Measurements from ENCODE around the gene SYDE1.
A peak's percentile ranks its signal among the peaks of the same experiment; 100 is the strongest.

SYDE1 gene

DNA sequence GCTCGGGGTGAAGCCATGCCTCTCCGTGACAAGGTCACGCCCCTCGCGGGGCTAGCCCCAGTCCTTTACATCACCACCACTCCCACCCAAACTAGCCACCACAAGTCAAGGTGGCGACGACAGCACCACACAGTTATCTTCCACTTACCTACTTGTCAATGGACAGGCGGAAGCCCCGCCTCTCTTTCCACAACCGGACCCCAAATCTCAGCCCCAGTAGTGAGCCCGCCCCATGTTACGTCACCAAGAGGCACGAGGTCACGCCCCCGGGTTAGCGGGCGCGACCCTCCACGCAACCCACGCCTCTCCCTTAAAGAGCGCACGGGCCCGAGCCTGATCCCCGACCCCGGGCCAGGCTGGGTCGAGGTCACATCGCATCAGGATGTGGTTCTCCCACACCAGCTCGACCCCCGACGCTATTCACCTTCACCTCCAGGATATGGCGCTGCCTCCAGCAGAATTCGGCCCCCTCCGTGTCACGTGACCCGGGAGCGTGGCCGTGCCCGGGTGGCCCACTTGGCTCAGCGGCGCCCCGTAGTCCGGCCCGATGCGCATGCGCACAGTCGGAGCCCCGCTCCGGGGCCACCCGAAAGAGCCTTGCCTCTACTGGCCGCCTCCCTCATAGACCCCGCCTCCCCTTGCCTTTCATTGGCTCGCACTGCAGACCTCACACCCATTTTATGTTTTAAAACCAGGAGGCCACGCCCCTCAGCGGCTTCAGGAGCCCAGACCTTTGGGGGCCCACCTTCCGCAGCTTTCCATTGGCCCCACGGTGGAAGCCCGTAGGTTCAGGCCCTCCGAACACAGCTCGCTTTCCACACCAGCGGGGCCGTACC is 18.2 kb downstream of the SYDE1 start:
- DNase-seq (ENCODE audit: low spot score), result peak; percentile 98

DNA sequence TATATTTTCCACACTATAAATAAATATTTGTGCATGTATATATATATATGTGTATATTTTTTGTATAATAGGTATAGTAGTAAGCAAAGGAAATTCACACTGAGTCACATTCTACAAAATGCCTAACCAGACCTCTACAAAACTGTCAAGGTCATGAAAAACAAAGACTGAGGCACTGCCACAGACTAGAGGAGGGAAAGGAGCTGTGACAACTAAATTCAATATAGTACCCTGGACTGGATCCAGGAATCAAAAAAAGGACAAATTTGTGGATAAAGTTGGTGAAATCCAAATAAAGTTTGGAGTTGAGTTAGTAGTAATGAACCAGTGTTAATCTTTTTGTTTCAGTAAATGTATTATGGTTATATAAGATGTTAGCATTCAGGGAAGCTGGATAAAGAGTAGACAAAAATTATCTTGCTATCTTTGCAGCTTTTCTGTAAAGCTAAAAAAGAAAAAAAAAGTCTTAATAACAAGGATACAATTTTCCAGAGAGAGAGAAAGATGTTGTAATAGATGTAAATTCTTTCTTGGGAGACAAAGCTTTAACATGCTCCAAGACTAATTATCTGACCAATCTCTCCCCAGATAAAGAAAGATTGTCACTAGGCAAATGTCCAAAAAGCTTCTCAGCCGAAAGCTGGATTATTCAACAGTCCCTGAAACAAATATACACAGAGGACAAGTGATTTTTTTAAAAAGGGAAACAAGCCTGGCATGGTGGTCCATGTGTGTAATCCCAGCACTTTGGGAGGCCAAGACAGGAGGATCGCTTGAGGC is 19.1 kb downstream of the SYDE1 start:
- no peak for DNase-seq (ENCODE audit: low spot score)

DNA sequence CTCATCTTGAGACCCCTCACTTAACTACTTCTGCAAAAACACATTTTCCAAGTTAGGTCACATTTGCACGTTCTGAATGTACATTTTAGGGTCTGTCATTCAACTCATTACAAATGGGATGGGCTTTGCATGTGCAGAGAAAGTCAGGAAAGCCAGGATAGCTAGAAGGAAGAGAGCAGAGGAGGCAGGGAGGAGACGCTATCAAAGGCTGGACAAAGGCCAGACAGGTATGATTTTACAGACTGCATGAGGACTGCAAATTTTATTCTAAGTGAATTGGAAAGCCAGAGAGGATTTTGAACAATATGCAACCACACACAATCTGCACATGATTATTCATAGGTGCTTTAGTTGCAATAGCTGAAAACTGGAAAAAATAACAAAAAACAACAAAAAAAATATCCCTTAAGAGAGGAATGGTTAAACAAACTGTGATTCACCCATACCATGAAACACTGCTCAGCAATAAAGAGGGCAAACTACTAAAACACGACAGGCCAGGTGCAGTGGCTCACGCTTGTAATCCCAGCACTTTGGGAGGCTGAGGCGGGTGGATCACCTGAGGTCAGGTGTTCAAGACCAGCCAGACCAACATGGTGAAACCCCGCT is 21.1 kb downstream of the SYDE1 start:
- DNase-seq (ENCODE audit: low spot score), result no peak

DNA sequence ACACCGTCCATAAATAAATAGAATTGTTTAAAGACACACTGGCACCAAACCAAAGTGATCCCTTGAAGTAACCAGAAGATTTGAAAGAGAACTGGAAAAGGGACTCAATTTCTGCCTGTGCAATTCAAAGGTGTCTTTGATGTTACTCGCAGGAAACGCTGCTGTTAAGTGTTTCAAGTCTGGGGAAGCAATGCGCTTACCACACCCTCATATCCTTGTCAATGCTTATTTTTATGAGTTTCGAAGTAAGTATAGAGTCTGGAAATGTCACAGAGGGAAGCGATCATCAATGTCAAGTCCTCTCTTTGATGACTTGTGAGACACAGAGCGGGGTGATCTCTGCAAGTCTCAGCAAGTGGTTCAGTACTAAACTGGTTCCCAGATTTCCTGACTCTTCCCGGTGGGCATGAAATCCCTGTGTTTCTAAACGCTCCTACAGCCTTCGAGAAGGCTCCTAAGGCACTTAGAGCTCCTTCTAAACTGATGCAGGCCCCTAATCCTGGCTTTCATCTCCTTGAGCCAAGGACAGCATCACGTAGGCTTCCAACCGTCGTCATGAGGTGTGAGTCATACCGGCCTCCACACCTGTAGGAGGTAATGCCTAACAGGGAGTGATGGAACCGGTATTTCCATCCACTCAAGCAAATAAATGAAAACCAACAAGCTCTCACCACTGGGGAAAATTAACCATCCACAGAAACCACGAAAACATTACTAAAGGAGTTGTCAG is 22.8 kb downstream of the SYDE1 start:
- DNase-seq (ENCODE audit: low spot score), result no peak

DNA sequence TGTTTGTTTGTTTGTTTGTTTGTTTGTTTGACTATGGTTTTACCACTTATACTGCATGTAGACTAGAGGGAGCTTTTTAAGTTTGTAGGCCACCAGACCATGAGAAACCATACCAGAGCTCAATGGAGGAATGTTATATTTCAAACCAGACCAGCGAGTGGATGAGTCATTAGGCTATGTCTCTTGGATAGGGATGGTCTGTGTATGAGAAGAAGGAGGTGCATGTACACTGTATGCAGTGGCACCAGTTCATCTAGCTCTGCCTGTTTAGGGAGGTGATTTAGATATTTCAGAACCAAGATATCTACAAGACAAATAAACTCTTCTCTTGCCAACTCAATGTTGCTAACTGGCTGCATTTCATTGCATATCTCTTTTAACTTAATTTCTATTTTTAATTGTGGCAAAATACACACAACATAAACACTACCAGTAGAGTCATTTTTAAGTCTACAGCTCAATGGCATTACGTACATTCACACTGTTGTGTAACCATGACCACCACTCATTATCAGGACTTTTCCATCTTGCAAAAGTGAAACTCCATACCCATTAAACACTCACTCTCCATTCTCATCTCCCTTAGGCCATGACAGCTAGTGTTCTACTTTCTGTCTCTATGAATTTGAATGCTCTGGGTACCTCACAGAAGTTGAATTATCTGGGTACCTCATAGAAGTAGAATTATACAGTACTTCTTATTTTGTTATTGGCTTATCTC is 29.2 kb downstream of the SYDE1 start:
- DNase-seq (ENCODE audit: low spot score), result no peak

DNA sequence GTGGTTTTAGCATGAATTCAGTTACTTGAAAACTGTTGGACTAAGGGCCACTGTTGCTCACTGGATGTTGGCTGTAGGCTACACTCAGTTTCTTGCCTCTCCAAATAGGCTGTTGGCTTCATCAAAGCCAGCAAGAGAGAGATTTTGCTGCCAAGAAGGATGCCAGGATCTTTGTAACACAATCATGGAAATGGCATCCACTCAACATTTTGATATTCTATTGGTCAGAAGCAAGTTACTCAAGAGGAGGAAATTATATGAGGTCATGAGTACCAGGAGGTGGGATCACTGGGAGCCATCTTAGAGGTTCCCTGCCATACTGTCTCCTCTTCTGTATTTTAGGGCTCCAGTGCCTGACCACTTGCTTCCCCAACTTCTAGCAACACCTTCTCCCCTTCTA is 30.6 kb downstream of the SYDE1 start:
- DNase-seq (ENCODE audit: low spot score), result no peak

DNA sequence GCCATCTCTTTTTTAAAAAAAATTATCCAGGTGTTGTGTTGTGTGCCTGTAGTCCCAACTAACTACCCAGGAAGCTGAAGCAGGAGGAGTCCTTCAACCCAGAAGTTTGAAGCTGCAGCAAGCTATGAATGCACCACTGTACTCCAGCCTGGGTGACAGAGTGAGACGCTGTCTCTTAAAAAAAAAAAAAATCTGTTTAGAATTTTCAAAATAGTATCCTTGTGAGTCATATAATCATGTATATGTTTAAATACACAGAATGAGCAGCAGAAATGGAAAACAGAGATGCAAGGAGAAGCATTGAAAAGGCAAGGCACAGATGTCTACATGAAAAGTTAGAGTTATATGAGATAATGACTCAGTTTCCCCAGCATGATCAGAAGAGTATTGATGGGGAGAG is 31.2 kb downstream of the SYDE1 start:
- no peak for DNase-seq (ENCODE audit: low spot score)

DNA sequence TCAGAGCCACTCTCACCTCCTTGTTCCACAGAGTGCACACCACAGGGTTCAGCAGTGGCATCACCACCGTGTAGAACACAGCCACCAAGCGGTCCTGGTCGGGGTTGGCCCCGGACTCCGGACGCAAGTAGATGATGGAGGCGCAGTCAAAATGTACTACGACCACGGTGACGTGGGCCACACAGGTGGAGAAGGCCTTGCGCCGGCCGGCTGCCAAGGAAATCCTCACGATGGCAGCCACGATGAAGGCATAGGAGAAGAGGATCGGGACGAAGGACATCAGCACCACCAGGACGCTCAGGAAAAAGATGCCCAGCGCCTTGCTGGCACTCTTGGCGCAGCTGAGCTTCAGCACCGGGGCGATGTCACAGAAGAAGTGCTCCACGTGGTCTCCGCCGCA is 33.9 kb downstream of the SYDE1 start:
- no peak for DNase-seq (ENCODE audit: low spot score)

DNA sequence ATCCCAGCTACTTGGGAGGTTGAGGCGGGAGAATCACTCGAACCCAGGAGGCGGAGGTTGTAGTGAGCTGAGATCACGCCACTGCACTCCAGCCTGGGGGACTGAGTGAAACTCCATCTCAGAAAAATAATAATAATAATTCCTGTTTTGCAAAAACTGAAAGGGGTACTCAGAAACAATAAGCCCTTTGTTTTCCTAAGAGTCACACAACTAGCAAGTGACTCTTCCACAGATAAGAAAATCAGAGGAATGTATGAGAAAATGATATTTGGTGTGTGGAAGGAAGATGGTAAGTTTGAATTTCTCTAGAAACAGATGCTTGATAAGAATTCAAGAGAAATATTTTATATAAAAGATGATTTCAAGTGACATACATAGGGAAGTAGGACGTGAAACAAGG is 35.1 kb downstream of the SYDE1 start:
- DNase-seq (ENCODE audit: low spot score), result no peak

DNA sequence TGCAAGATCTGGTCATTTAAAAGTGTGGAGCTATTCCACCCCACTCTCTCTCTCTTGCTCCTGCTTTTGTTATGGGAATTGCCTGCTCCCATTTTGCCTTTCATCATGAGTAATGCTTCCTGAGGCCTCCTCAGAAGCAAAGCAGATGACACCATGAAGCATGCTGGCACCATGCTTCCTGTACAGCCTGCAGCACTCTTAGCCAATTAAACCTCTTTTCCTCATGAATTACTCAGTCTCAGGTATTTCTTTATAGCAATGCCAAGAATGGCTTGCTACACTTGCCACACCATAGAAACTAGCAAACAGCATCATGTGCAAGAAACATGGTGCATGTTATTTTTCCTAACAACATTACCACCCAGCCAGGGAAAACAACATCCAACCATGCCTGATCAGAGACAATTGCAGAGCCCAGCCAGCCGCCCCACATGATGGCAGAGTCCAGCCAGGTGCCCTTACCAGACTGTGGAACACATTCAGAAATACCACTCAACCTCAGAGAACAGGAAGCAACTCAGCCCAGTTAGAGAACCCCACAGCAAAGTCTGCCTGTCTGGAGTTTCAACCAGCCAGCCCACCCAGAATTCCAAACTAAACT is 36.9 kb downstream of the SYDE1 start:
- no peak for DNase-seq (ENCODE audit: low spot score)

DNA sequence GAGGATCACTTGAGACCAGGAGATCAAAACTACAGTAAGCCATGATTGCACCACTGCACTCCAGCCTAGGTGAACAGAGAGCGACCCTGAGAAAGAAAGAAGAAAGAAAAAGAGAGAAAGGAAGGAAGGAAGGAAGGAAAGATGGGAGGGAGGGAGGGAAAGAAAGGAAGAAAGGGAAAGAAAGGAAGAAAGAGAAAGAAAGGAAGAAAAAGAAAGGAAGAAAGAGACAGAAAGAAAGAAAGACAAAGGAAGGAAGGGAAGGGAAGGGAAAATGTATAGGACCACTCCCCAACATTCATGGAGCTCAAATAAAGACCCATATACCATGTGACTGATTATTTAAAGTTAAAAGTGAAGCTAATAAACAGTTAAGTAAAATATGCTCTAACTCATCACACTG is 39.9 kb downstream of the SYDE1 start:
- DNase-seq (ENCODE audit: low spot score), result no peak

DNA sequence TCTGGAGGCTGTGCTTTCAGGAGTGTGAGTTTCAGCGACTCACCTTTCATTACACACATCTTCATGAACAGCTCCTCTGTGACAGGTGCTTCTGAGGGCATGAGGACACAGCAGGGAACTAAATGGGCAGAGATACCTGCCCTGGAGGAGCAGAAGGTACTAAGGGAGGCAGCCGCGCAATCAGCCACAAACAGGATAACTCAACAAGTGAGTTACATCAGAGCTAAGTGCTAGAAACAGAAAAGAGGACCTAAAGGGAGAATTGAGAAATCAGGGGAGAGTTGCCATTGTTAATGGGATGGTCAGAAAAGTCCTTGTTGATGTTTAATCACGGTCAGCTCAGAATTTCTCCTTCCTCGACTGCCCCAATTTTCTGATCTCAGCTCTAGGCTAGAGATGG is 42.5 kb downstream of the SYDE1 start:
- DNase-seq (ENCODE audit: low spot score), result no peak

DNA sequence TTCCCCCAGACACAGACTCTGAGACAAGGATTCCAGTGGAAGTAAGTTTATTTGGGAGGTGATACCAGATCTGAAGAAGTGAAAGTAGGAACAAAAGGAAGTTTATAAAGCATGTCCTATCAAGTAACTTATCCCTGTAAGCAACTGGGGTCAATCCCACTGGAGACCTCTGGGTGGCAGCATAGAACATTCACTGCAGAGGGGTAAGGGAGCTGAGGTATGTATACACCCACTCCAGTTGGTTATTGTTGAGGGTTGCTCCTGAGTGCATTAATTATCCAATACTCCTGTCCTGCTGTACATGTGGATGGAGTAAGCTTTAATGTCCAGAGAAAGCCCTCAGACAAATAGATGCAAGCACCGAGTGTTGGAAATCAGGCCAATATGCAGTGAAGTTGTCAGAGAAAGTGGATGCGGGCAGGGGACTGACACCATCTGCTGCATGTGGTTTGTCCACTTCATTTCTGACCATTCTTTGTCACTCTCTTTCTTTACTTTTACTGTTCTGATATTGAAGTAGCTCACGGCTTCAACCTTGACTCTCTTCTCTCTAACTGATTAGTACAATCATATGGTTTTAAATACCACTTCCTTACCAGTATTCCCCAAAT is 46.9 kb downstream of the SYDE1 start:
- peak; percentile 29 for DNase-seq (ENCODE audit: low spot score)

DNA sequence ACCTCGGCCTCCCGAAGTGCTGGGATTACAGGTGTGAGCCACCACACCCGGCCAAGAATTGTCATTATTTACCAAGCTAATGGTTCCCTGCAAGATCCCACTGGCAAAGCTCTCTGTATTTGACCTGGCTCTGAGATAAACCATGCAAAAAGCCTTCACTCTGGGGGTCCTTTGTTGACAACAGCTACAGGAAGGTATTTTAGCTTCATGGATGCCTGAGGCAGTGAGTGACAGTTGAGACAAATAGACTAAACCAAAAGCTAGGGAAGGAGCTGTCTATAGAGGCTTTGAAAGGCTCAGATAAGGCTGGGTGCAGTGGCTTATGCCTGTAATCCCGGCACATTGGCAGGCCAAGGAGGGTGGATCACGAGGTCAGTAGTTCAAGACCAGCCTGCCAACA is 48.1 kb downstream of the SYDE1 start:
- DNase-seq (ENCODE audit: low spot score), result no peak

DNA sequence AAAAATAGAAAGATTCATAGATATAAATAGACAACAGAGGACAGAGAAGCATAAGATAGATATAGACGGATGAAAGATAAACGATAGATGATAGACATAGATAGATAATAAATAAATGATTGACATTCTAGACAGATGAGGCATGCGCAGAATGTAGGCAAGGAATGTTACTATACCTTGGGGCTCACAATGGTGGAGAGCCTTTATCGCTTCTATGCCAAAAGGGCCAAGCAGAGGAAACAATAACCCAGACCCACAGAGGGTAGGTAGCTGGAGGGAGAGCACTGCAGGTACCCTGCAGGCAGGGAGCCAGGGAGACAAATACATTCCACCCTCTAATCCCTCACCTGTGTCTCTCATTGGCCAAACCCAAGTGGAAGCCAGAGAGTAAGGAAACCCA is 49.2 kb downstream of the SYDE1 start:
- DNase-seq (ENCODE audit: low spot score), result no peak

DNA sequence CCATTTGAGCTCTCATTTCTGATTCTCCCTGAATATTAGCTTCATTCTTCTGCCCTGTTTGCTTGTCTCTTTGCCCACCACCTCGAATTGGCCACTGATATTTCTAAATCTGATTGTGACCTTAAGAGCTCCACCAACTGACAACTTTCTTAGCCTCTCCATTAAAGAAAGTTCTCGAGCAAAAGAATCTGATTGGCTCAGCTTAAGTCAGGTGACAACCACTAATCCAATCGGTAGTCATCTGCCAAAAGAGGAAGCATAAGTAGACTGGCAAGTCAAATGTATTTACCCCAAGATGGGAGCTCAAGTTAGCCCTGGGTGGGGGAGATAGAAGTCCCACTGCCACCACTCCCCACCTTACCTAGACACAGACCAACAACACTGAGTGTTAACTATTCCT is 52.0 kb downstream of the SYDE1 start:
- no peak for DNase-seq (ENCODE audit: low spot score)

DNA sequence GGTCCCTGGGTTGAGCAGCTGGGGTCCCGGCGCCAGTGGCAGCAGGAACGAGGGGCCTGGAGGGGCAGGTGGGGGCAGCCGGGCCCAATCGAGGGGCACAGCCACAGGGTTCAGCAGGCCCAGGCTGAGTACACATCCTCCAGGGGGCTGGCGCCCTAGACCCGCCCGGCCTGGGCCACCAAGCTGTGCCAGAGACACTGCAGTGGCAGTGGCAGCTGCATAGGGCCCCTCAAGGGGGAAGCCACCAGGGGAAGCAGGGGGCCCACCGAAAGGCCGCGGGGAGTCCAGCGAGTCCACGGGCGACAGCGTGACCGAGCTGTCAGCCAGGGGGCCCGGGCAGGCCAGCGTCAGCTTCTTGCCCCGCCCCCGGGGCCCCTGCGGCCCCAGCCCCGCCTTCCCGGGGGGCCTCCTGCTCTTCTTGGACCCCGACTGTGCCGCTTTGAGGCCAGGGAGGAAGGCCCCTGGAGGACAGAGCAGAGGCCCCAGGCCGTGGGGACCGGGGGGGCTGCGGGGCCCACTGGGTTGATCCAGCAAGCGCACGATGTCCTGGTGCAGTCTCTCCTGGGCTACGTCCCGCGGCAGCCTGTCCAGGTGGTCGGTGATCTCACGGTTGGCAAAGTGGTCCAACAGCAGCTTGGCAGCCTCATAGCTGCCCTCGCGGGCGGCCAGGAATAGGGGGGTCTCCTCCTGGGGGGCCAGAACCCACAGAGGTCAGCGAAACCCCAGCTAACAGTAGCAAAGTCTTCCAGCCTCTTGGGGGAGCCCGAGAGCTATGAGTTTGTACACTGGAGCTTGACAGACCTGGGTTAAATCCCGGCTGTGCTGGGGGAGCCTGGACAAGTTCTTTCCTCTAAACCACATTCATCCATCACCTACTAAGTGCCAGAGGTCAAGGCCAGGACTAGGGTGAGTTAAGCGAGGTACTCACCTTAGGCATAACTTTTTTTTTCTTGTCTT is 54.1 kb downstream of the SYDE1 start:
- DNase-seq (ENCODE audit: low spot score), result no peak

Measured in SK-N-DZ (cell line).